Fibroblast of pulmonary artery (primary cell): Measurements from ENCODE around the gene FAF1.

Source experiments
- DNase-seq: peaks from one replicate; pipeline ENCODE4 v3.0.0-alpha.2; 2010; ENCODE audit warnings: low read depth
- H3K4me3 ChIP-seq: replicated peaks from 2 replicates; pipeline ENCODE4 v1.5.1; 2011; ENCODE audit warnings: low read depth, mild to moderate bottlenecking, control low read depth, low read length, moderate library complexity
- TF ChIP-seq, protein P1 (sequence below): IDR thresholded peaks from 2 replicates; pipeline ENCODE4 v1.5.1; 2011; ENCODE audit warnings: mild to moderate bottlenecking, control low read depth, low read length, inconsistent platforms; ENCODE audit errors: missing control alignments

Gene FAF1

GRCh38 chr1:50620680-50621329 lies 339.3 kb downstream of the FAF1 start:
- peak; percentile 42 for DNase-seq
- TF ChIP-seq, protein P1, sequence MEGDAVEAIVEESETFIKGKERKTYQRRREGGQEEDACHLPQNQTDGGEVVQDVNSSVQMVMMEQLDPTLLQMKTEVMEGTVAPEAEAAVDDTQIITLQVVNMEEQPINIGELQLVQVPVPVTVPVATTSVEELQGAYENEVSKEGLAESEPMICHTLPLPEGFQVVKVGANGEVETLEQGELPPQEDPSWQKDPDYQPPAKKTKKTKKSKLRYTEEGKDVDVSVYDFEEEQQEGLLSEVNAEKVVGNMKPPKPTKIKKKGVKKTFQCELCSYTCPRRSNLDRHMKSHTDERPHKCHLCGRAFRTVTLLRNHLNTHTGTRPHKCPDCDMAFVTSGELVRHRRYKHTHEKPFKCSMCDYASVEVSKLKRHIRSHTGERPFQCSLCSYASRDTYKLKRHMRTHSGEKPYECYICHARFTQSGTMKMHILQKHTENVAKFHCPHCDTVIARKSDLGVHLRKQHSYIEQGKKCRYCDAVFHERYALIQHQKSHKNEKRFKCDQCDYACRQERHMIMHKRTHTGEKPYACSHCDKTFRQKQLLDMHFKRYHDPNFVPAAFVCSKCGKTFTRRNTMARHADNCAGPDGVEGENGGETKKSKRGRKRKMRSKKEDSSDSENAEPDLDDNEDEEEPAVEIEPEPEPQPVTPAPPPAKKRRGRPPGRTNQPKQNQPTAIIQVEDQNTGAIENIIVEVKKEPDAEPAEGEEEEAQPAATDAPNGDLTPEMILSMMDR, result peak; percentile 64

GRCh38 chr1:50615036-50615750 lies 344.9 kb downstream of the FAF1 start:
- H3K4me3 ChIP-seq, result no peak overlapping the region
- TF ChIP-seq, protein P1, result no peak
- DNase-seq, result no peak

More at GRCh38 chr1:50620680-50621329, 339.3 kb downstream of the FAF1 start:
- no peak overlapping the region for H3K4me3 ChIP-seq

DNA sequence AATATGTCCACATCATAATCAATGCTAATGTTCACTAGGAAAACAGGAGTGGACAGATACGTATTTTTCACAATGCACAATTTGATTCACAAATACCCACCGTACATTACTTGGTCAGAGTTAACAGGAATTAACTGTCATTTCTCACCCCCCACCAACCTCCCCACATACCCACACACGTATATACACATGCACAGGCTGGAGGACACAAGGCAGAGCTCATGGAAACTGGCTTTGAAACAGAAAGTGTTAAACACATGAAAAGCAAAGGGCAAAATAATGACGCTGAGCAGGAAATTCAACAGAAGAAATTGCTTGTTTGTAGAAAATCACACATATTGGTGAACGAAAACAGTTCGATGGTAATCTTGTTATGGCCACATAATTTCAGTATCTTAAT lies 348.4 kb downstream of the FAF1 start:
- TF ChIP-seq, protein P1, result no peak
- no peak overlapping the region for H3K4me3 ChIP-seq
- no peak for DNase-seq

- no peak for DNase-seq
Observed at GRCh38 chr1:50610563-50610962, 349.5 kb downstream of the FAF1 start.

GRCh38 chr1:50609508-50609907 lies 350.6 kb downstream of the FAF1 start:
- no peak overlapping the region for H3K4me3 ChIP-seq
- DNase-seq, result no peak
- TF ChIP-seq, protein P1, result no peak

More at GRCh38 chr1:50610563-50610962, 349.5 kb downstream of the FAF1 start:
- H3K4me3 ChIP-seq, result no peak overlapping the region
- TF ChIP-seq, protein P1, result no peak

DNA sequence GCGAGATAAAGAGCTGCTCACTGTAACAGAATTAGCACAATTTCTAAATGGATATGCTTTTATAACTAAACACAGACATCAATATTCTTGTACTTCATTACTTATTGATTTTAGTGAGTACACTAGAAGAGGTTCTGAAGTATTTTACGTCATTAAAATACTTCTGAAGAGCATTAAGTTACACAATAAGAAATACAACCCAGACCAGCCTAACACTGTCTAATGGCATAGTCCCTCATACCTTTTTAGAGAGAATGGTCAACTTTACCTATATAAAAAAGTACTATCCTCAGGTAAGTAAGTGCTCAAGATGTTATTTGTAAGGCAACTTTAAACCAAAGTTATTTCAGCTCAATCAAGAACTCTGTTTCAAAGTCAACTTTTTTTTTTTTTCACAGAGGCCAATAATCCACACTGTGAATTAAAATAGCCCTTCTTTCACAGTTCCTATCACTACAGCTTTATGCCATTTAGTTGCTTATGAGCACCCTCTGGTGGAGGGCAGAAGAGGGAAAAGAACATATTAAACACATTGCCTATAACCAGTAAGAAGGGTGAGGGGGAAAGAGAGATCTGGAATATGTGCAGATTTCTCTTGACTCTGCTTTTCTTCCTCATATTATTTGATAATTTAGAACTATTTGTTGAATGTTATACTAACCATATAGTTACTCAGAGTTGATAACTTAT lies 354.7 kb downstream of the FAF1 start:
- DNase-seq, result peak; percentile 63
- H3K4me3 ChIP-seq, result no peak overlapping the region
- TF ChIP-seq, protein P1, result peak; percentile 69
